KOPT-K1 (cell line): ENCODE data around the gene SPDEF.

Experiments used
- H3K27ac ChIP-seq: fragments of 200-600 bp; sonication (generic); 2 replicates; pipeline ENCODE4 v1.5.1; 2016; ENCODE audit warnings: antibody characterized with exemption, mild to moderate bottlenecking, low read depth, low read length; ENCODE audit not compliant: poor library complexity, severe bottlenecking
- H3K36me3 ChIP-seq: fragments of 200-600 bp; sonication (generic); 2 replicates; pipeline ENCODE4 v1.5.1; 2017; ENCODE audit warnings: antibody characterized with exemption, mild to moderate bottlenecking, low read length, moderate library complexity; ENCODE audit not compliant: insufficient read depth
- H3K9me3 ChIP-seq: fragments of 200-600 bp; sonication (generic); 2 replicates; pipeline ENCODE4 v1.5.1; 2017; ENCODE audit warnings: antibody characterized with exemption, low read length, mild to moderate bottlenecking; ENCODE audit not compliant: insufficient read depth, poor library complexity, severe bottlenecking

Gene SPDEF

GRCh38 chr6:34524499-34524898 is 31.6 kb downstream of the SPDEF start:
- H3K27ac ChIP-seq = no peak overlapping the region
- H3K9me3 ChIP-seq = no peaks in the 10 kb centered on the region
- no peaks in the 10 kb centered on the region for H3K36me3 ChIP-seq

- Histone ChIP-seq H3K27ac (no peak overlapping the region), H3K36me3 (no peaks in the 10 kb centered on the region), H3K9me3 (no peaks in the 10 kb centered on the region)
Observed at GRCh38 chr6:34523441-34524206, 32.5 kb downstream of the SPDEF start.

DNA sequence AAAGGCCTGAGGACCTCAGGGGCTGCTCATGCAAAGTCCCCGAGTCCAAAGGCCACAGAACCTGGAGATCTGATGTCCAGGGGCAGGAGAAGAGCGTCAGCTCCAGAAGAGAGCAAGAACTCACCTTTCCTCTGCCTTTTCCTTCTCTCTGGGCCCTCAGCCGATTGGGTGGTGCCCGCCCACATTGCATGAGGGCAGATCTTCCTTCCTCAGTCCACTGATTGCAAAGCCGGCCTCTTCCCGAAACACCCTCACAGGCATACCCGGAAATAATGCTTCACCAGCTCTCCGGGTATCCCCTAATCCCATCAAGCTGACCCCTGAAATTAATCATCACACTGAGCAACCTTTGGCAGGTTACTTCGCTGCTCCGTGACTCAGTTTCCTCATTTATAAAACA is 33.4 kb downstream of the SPDEF start:
- Histone ChIP-seq H3K36me3 (no peaks in the 10 kb centered on the region), H3K27ac (no peak overlapping the region), H3K9me3 (no peaks in the 10 kb centered on the region)

DNA sequence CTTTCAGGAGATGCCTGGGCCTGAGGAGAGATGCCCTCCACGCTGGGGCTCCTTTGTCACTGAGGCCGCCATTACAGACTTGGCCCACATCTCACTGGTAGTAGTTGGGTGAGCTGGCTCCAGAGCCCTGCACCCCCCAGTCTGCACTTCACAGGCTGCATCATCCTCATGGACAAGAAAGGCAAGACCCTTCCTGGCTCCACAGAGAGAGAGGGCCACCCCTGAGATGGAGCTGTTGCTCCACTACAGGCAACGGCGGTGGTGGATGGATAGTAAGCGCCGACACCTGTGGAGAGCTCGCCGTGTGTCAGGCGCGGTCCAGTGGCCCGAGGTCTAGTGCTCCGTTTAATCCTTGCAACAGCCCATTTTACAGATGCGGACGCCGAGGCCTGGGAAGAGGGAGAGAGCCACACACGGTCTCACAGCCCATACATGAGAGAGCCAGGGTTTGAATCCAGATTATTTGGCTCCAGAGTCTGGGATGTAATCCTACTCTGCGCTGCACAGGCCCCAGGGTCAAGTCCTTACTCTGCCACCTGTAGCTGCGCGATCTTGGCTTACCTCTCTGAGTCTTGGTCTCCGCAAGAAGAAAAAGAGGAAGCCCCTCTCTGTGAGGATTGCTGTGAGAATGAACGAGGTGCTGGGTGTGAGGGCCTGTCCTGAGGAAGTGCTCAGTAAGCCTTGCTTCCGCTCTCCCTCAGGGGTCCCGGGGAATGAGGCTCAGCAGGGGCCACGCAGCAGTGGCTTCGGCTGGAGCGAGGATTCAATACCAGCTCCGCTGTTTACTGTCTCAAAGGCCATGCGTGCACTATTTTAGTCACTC is 34.5 kb downstream of the SPDEF start:
- Histone ChIP-seq H3K36me3 (no peaks in the 10 kb centered on the region), H3K9me3 (no peaks in the 10 kb centered on the region), H3K27ac (no peak overlapping the region)

- Histone ChIP-seq H3K36me3 (no peaks in the 10 kb centered on the region), H3K9me3 (no peaks in the 10 kb centered on the region), H3K27ac (no peak overlapping the region)
Observed at GRCh38 chr6:34520645-34521462, 35.3 kb downstream of the SPDEF start.

DNA sequence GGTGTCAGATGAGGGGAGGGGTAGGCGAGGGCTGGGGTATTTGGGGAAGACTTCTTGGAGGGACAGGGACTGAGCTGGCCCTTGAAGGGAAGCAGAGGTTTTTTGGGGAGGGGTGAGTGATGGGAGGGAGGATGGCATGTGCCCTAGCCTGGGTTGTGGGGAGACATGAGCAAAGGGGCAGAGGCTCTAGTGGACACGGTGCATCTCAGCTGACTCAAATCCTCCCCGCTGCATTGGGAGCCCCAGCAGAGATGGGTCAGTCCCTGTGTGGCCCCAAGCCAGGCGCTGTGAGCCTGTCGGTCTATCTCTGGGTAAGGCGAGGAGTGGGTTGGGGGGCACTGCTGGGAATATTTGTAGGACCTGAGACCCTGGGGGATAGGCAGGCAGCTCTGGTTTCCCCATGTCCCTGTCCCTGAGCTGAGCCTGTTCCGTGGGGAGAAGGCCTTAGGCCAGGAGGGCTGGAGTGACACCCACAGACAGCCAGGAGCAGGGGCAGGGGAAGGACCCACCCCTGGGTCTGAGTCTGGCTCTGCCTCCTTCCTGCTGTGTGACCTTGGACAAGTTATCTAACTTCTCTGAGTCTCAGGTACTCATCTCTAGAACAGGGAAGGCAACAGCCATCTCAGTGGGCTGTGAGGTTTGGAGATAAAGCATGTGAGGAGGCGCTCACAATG is 36.0 kb downstream of the SPDEF start:
- H3K36me3 ChIP-seq = no peaks in the 10 kb centered on the region
- no peaks in the 10 kb centered on the region for H3K9me3 ChIP-seq
- no peak overlapping the region for H3K27ac ChIP-seq

DNA sequence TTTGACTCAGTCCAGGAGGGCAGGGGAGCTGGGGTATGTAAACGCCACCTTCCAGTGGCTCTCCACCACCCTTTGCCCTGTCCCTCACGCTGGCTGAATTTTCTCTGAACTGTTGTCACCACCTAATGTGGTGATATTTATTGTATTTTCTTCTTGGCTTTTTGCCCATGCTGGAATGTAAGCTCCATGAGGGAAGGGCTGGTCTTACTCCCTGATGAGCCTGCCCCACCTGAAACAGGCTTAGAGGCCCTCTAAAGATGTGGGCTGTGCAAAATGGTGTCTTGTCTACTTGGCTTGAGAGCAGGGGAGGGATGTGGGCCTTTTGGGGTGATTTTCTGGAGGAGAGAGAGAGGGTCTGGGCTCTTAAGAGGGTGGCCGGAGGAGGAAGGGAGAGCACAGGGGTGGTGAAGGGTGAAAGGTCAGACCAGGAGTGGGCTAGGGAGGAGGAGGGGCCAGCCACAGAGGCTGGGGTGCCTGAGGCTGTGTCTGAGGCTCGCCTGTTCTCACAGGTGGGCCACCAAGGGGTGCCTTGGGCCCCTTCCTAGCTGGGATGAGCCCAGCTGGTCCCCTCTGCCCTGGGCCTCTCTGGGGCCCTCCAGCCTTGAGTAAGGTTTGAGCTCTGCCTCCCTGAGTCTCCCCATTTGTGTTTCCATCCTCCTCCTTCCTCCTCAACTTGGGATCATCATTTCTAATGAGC is 37.3 kb downstream of the SPDEF start:
- Histone ChIP-seq H3K36me3 (no peaks in the 10 kb centered on the region), H3K27ac (no peak overlapping the region), H3K9me3 (no peaks in the 10 kb centered on the region)

DNA sequence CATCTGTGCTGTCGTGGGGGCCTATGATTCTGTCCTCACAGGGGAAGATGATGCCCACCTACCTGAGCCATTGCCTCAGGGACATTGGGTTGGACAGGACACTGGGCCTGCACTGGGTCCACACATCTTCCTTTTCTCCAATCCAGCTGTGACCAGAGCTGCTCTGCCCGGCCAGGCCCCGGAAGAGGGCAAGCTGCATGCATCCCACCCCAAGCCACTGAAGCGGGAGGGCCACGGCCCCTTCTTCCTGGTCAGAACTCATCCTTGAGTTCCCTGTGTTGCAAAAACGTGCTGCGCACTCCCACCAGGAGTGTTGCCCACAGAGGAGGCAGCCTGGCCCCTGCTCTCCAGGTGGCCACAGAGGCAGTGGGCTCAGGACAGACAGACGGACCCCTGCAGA is 38.2 kb downstream of the SPDEF start:
- Histone ChIP-seq H3K36me3 (no peaks in the 10 kb centered on the region), H3K27ac (no peak overlapping the region), H3K9me3 (no peaks in the 10 kb centered on the region)

DNA sequence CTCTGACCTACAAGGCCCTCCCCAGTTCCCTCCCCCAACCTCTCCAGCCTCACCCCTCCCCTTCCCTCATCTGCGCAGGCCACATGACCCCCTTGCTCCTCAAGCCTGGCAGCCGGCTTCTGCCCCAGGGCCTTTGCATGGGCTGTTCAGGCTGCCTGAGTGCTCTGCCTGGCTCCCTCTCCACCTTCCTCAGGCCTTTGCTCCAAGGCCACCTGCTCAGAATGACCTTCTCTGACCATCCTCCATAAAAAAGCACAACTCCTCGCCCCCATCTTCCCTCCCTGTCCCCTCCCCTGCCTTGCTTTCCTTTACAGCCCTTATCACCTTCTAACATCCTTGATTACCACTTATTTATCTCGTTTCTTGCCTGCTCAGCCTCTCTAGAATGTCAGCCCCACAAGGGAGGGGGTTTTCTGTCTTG is 38.7 kb downstream of the SPDEF start:
- Histone ChIP-seq H3K36me3 (no peaks in the 10 kb centered on the region), H3K9me3 (no peaks in the 10 kb centered on the region), H3K27ac (no peak overlapping the region)

DNA sequence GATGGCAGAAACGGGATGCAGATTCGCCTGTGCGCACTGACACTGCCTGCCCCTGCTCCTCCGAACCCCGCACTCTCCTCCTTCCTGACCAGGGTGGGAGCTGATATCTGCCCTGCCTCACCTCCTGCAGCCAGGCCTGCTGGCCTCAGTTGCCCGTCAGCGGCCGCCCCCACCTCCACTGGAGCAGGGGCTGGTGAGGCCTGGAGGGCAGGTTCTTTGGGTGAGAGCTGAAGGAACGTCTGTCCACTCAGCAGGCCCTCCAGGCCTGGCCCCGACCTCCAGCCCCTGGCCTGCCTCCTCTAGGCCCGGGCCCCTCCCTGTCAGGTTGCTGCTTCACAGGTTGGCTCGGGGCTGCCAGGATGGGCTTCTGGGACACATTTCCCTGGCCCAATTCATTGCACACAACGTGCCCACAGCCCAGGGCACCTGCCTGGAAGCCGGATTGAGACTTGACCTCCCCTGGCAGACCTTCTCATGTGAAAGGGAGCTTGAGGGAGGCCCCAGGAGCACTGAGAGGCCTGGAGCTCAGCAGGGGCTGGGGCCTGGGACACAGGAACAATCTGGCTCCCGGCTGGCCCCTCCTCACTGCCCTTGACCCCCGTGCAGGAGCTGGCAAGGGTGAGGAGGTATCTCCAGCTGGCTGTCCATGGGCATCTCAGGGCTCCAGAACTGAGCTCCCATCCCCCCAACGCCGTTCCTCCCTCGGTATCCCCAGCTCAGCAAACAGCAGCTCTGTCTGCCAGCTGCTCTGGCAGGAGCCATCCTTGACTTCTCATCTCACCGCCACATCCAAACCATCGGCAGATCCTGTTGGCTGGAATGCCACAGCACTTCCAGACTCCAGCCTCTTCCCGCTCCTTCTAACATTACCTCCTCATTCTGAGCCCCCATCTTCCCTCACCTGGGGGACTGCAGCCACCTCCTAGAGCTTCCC is 39.5 kb downstream of the SPDEF start:
- Histone ChIP-seq H3K27ac (no peak overlapping the region), H3K36me3 (no peaks in the 10 kb centered on the region), H3K9me3 (no peaks in the 10 kb centered on the region)

GRCh38 chr6:34515473-34516387 is 40.4 kb downstream of the SPDEF start:
- Histone ChIP-seq H3K9me3 (no peaks in the 10 kb centered on the region), H3K36me3 (no peaks in the 10 kb centered on the region), H3K27ac (no peak overlapping the region)

DNA sequence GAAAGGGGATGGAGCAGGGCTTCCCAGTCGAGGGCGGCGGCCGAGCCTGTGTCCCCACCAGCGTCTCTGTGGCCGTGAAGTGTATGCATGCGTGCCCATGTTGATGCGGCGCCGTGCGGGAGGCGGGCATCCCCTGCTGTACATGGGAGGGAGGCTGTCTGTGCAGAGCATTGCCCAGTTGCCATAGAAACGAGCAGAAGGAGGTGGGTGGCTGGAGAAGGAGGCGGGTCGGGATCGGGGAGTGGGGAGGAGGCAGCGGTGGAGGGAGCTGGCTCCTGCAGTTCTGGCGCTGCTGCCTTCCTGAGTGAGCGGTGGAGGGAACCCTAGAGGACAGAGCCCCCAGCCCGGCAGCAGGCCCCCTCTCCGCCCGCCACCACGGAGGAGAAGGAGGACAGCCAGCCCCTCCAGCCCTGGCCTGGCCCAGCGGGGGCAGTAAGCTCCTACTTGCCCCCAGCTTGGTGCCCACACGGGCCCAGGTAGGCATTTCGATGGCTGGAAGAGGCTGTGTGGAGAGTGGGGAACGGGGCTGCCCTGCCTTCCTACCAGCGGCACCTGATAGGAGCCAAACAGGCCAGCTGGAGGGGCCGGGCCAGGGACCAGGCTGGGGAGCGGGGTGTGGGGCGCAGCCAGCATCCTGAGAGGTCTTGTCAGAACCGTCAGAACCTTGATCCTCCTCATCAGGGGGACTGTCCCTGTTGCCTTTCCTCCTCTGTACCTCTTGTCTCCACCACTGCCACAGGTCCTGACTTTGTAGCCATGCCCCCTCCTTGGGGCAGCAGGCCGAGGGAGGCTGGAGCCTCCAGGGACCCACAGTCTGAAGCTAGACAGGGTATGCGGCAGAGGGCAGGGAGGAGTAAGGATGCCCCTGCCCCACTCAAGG is 41.3 kb downstream of the SPDEF start:
- Histone ChIP-seq H3K27ac (no peak overlapping the region), H3K9me3 (peaks cover 3% of the 10 kb centered on the region), H3K36me3 (no peaks in the 10 kb centered on the region)
